ENCODE data around the gene FAM111A. TPM values are rescaled to one million over a fixed set of nuclear protein-coding genes. Genes with fewer than 3 reads are reported as not detected.
A peak's percentile ranks its signal among the peaks of the same experiment; 100 is the strongest.

FAM111A gene
- total RNA-seq, 6 experiments from 2014 or later = 10.8 to 19.5 (median 16.6) TPM

DNA sequence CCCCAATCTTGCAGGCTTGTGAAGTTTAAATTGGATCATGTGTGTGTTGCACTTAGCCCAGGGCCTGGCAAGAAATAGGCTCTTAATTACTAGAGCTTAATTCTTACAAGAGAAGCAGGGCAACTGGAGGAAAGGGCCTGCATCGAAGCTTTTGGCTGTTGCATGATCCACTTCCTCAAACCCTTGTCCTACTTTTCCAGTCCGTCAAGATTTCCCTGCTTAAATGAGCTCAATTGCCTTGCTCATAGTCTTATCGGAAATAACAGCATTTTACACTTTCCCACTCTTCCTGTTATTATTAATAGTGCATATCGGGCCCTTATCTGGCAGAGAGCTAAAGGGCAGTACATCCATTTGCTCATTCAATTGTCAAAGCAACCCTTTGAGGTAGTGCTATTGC lies 47.3 kb downstream of the FAM111A start:
- TF ChIP-seq, protein P1, sequence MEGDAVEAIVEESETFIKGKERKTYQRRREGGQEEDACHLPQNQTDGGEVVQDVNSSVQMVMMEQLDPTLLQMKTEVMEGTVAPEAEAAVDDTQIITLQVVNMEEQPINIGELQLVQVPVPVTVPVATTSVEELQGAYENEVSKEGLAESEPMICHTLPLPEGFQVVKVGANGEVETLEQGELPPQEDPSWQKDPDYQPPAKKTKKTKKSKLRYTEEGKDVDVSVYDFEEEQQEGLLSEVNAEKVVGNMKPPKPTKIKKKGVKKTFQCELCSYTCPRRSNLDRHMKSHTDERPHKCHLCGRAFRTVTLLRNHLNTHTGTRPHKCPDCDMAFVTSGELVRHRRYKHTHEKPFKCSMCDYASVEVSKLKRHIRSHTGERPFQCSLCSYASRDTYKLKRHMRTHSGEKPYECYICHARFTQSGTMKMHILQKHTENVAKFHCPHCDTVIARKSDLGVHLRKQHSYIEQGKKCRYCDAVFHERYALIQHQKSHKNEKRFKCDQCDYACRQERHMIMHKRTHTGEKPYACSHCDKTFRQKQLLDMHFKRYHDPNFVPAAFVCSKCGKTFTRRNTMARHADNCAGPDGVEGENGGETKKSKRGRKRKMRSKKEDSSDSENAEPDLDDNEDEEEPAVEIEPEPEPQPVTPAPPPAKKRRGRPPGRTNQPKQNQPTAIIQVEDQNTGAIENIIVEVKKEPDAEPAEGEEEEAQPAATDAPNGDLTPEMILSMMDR (IDR thresholded peaks at IDR 0.05) = no peak
- no peak for TF ChIP-seq POLR2A (IDR thresholded peaks at IDR 0.05)
- DNase-seq (no peak), ATAC-seq (peak in 2 of 4 donors; percentile 3 to 24)
- Histone ChIP-seq H3K27ac (peak overlapping the region in 1 of 3 donors; percentile 28), H3K27me3 (no peaks in the 10 kb centered on the region), H3K9me3 (no peaks in the 10 kb centered on the region), H3K4me3 (no peak overlapping the region), H3K36me3 (peaks cover 0 to 25% (median 6%) of the 10 kb centered on the region in 4 donors), H3K4me1 (peaks cover 0 to 52% (median 27%) of the 10 kb centered on the region in 4 donors)
- intact Hi-C loops (cut with DNase I) = no loop called here
- 51% methylated on average over 4 of the region's 4 CpGs for WGBS (ENCODE audit: insufficient coverage, low coverage, low lambda C conversion rate, missing lambda C conversion rate)

DNA sequence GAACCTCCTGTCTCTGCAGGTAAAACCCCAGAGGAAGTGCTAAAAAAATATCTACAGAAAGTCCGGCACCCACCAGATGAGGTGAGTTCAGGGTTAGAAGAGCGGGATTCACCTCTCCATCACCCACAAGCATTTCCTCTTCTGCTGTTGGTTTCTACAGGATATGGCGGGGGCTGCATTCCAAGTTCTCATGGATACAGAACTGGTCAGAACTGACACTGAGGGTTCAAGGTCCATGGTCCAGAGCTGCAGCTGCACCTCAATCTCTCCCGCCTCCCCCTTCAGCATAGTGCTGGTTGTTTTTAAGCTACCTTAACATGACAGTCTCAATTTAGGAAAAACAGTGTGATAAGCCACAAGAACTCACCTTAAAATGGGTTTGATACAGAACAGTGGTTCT lies 48.4 kb downstream of the FAM111A start:
- Histone ChIP-seq H3K36me3 (peaks cover 0 to 31% (median 6%) of the 10 kb centered on the region in 4 donors), H3K4me3 (no peak overlapping the region), H3K27me3 (no peaks in the 10 kb centered on the region), H3K27ac (peak overlapping the region; percentile 55 to 76 (median 73)), H3K9me3 (no peaks in the 10 kb centered on the region), H3K4me1 (peaks cover 0 to 42% (median 22%) of the 10 kb centered on the region in 4 donors)
- TF ChIP-seq, protein P1 (IDR thresholded peaks at IDR 0.05) = no peak
- TF ChIP-seq POLR2A (IDR thresholded peaks at IDR 0.05) = no peak
- intact Hi-C loops (cut with DNase I) = no loop called here
- ATAC-seq (peak; percentile 71 to 92 (median 90)), DNase-seq (peak; percentile 70 to 90 (median 74))
- whole genome bisulfite sequencing (ENCODE audit: insufficient coverage, low coverage, low lambda C conversion rate, missing lambda C conversion rate) = 12% methylated on average over 4 of the region's 4 CpGs

DNA sequence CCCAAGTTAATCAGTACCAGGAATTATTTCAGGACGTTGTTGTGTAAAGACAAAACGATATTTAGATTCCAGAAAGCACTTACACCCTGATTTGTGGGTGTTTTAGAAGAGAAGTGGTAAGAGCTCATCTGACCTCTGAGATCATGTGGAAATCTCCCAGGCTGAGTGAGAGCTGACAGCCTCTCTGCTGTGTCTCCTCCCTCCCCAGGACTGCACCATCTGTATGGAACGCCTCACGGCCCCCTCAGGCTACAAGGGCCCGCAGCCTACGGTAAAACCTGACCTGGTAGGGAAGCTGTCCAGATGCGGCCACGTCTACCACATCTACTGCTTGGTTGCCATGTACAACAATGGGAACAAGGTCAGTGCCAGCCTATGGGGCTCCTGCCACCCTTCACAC lies 49.2 kb downstream of the FAM111A start:
- H3K27me3 ChIP-seq = no peaks in the 10 kb centered on the region
- peak overlapping the region; percentile 55 to 76 (median 73) for H3K27ac ChIP-seq
- peak; percentile 10 for TF ChIP-seq POLR2A (IDR thresholded peaks at IDR 0.05)
- TF ChIP-seq, protein P1 (IDR thresholded peaks at IDR 0.05) = no peak
- DNase-seq (no peak), ATAC-seq (peak; percentile 44 to 69 (median 53))
- 19% methylated on average over 3 of the region's 8 CpGs for WGBS (ENCODE audit: insufficient coverage, low coverage, low lambda C conversion rate, missing lambda C conversion rate)
- H3K9me3 ChIP-seq = no peaks in the 10 kb centered on the region
- no peak overlapping the region for H3K4me3 ChIP-seq
- peaks cover 0 to 31% (median 10%) of the 10 kb centered on the region in 4 donors for H3K36me3 ChIP-seq
- intact Hi-C loops (cut with DNase I) = no loop called here
- peaks cover 0 to 40% (median 18%) of the 10 kb centered on the region in 4 donors for H3K4me1 ChIP-seq

DNA sequence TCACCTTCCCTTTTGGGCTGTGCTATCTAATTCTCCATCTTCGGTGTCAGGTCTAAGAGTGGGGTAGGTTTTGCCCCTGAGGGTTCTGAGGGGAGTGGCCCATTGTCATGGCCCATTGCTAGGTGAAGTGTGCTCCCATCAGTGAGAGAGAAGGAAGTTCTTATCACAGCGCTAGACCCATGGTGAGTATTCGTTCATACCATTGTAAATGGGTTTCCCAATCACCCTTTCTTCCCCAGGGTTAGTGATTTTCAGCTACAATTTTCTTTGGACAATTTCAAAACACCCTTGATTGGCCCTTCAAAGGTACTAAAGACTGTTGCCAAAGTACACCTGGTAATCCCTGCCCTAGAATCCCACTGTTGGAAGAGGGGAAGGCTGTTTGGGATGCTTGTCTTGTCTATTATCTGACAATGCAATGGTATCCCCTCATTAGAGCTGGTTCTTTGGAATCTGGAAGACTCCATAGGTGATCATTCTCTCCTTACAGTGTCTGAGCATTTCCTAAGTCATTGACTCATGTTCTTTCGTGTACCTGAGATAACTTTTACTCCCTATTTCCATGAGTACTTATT lies 49.9 kb downstream of the FAM111A start:
- ATAC-seq (no peak), DNase-seq (no peak)
- Histone ChIP-seq H3K27me3 (no peaks in the 10 kb centered on the region), H3K27ac (peak overlapping the region in 2 of 3 donors; percentile 73 to 76), H3K36me3 (peaks cover 0 to 31% (median 10%) of the 10 kb centered on the region in 4 donors), H3K4me3 (no peak overlapping the region), H3K4me1 (peaks cover 0 to 34% (median 15%) of the 10 kb centered on the region in 4 donors), H3K9me3 (no peaks in the 10 kb centered on the region)
- WGBS (ENCODE audit: insufficient coverage, low coverage, low lambda C conversion rate, missing lambda C conversion rate) = 76% methylated on average over 3 of the region's 4 CpGs
- intact Hi-C loops (cut with DNase I) = no loop called here
- TF ChIP-seq, protein P1 (IDR thresholded peaks at IDR 0.05) = no peak
- no peak for TF ChIP-seq POLR2A (IDR thresholded peaks at IDR 0.05)

Data from right lobe of liver (tissue), 6 donors.